Measurements from ENCODE around the gene PNP.

- TF ChIP-seq SUZ12 (IDR thresholded peaks at IDR 0.05; ENCODE audit: extremely low read depth, insufficient read depth, insufficient read length) = no peak
- TF ChIP-seq YY1 (IDR thresholded peaks at IDR 0.05; ENCODE audit: insufficient read depth, insufficient read length) = no peak
- no peak for TF ChIP-seq ZNF274 (IDR thresholded peaks at IDR 0.05; ENCODE audit: low read depth, low read length)
Measured at GRCh38 chr14:20482382-20482781, 13.2 kb downstream of the PNP start.
